Thyroid gland (tissue), 4 donors: ENCODE data around the gene XPNPEP1. TPM values are rescaled to one million over a fixed set of nuclear protein-coding genes. Genes with fewer than 3 reads are reported as not detected.
A peak's percentile ranks its signal among the peaks of the same experiment; 100 is the strongest.

ENCODE experiments used
- DNase-seq, 2 donors: peaks; one replicate each; pipeline ENCODE4 v3.0.0-alpha.2; 2019
- H3K27ac ChIP-seq, 3 donors: fragments of 200-600 bp; sonication (generic); 1 replicate in 2 of 3; 2 replicates in 1 of 3; pipeline ENCODE4 v1.5.1; 2016 to 2019; ENCODE audit warnings: mild to moderate bottlenecking in 1 of 3, moderate library complexity in 1 of 3
- H3K27me3 ChIP-seq: fragments of 200-600 bp; sonication (generic); one replicate; pipeline ENCODE4 v1.5.1; 2019
- H3K36me3 ChIP-seq, 2 donors: fragments of 200-600 bp; sonication (generic); one replicate each; pipeline ENCODE4 v1.5.1; 2016 to 2019
- H3K4me1 ChIP-seq, 2 donors: fragments of 200-600 bp; sonication (generic); one replicate each; pipeline ENCODE4 v1.5.1; 2017 to 2019
- H3K4me3 ChIP-seq, 3 donors: fragments of 200-600 bp; sonication (generic); replicated peaks in 1 of 3; 1 replicate in 2 of 3; 2 replicates in 1 of 3; pipeline ENCODE4 v1.5.1; 2016; ENCODE audit warnings: mild to moderate bottlenecking in 1 of 3
- H3K9me3 ChIP-seq: fragments of 200-600 bp; sonication (generic); one replicate; pipeline ENCODE4 v1.5.1; 2017
- CTCF ChIP-seq, 6 experiments: fragments of 200-600 bp in 3 of 6; fragments of 450-650 bp in 3 of 6; sonication (generic) in 3 of 6; IDR thresholded peaks; one replicate each; pipeline ENCODE4 v1.5.1; 2016 to 2019; ENCODE audit warnings: antibody characterized with exemption in 6 of 6, mild to moderate bottlenecking in 2 of 6, inconsistent platforms in 1 of 6, moderate library complexity in 1 of 6
- POLR2A ChIP-seq, 2 donors: fragments of 450-650 bp; IDR thresholded peaks; one replicate each; pipeline ENCODE4 v1.6.1; 2017; ENCODE audit warnings: antibody characterized with exemption in 2 of 2, mild to moderate bottlenecking in 2 of 2, moderate library complexity in 1 of 2
- WGBS, 2 donors: methylation state at CpG; one replicate each; pipeline ENCODE4 v1.1.5; 2017; 5-methylcytosine and 5-hydroxymethylcytosine counted together
- intact Hi-C: fragments of 100-400 bp; cut with DNase I; formaldehyde crosslinking; loops from one replicate; pipeline ENCODE4 v1.15.1; 2023
- total RNA-seq, 4 donors: library from RNA; depleted of rRNA; stranded (reverse); fragments of >200 nt; gene quantifications; one replicate each; pipeline ENCODE4 v1.2.3, GENCODE V29; 2016

The XPNPEP1 gene
- total RNA-seq, 4 donors from 2014 or later: 72.7 to 89.0 (median 84.0) TPM

- H3K27me3 ChIP-seq: no peaks in the 10 kb centered on the region
- intact Hi-C loops: no loop called here
- H3K4me1 ChIP-seq: peaks cover 0 to 14% of the 10 kb centered on the region in 2 donors
- no peak overlapping the region for H3K27ac ChIP-seq
- H3K36me3 ChIP-seq: no peaks in the 10 kb centered on the region
- 91 to 92% methylated on average over 7 of the region's 7 CpGs for WGBS, 2 donors
- H3K9me3 ChIP-seq: no peaks in the 10 kb centered on the region
- no peak overlapping the region for H3K4me3 ChIP-seq
- no peak for DNase-seq
- no peak for TF ChIP-seq CTCF (IDR thresholded peaks at IDR 0.05)
- no peak for TF ChIP-seq POLR2A (IDR thresholded peaks at IDR 0.05)
These were observed 69.4 kb downstream of the XPNPEP1 start for GRCh38 chr10:109853921-109854320.

- DNase-seq: peak; percentile 82 to 90
- H3K27ac ChIP-seq: no peak overlapping the region
- H3K4me1 ChIP-seq: peaks cover 0 to 14% of the 10 kb centered on the region in 2 donors
- intact Hi-C loops: no loop called here
- H3K9me3 ChIP-seq: no peaks in the 10 kb centered on the region
- H3K4me3 ChIP-seq: no peak overlapping the region
- TF ChIP-seq POLR2A (IDR thresholded peaks at IDR 0.05): no peak
- TF ChIP-seq CTCF (IDR thresholded peaks at IDR 0.05): peak; percentile 66 to 94 (median 86)
- no peaks in the 10 kb centered on the region for H3K36me3 ChIP-seq
- 6 to 7% methylated on average over 13 of the region's 13 CpGs for WGBS, 2 donors
- no peaks in the 10 kb centered on the region for H3K27me3 ChIP-seq
These were observed 70.8 kb downstream of the XPNPEP1 start for GRCh38 chr10:109852475-109853037.

- intact Hi-C loops: no loop called here
These were observed 71.5 kb downstream of the XPNPEP1 start for GRCh38 chr10:109851616-109852474.

GRCh38 chr10:109846832-109847231 lies 76.5 kb downstream of the XPNPEP1 start:
- Histone ChIP-seq H3K27ac (no peak overlapping the region), H3K9me3 (no peaks in the 10 kb centered on the region)
- intact Hi-C loops: no loop called here

More at GRCh38 chr10:109851616-109852474, 71.5 kb downstream of the XPNPEP1 start:
- Histone ChIP-seq H3K27ac (no peak overlapping the region), H3K9me3 (no peaks in the 10 kb centered on the region), H3K4me1 (peaks cover 0 to 14% of the 10 kb centered on the region in 2 donors), H3K4me3 (no peak overlapping the region), H3K27me3 (no peaks in the 10 kb centered on the region), H3K36me3 (no peaks in the 10 kb centered on the region)
- no peak for TF ChIP-seq POLR2A (IDR thresholded peaks at IDR 0.05)
- no peak for TF ChIP-seq CTCF (IDR thresholded peaks at IDR 0.05)
- peak in 1 of 2 donors; percentile 13 for DNase-seq
- 41% methylated on average over 10 of the region's 10 CpGs for WGBS, 2 donors

More at GRCh38 chr10:109846832-109847231, 76.5 kb downstream of the XPNPEP1 start:
- DNase-seq: no peak
- H3K4me3 ChIP-seq: no peak overlapping the region
- TF ChIP-seq POLR2A (IDR thresholded peaks at IDR 0.05) (no peak), CTCF (IDR thresholded peaks at IDR 0.05) (no peak)
- 47 to 55% methylated on average over 3 of the region's 3 CpGs for WGBS, 2 donors
- no peaks in the 10 kb centered on the region for H3K36me3 ChIP-seq
- no peaks in the 10 kb centered on the region for H3K27me3 ChIP-seq
- H3K4me1 ChIP-seq: peaks cover 17 to 20% of the 10 kb centered on the region in 2 donors
